GM21367 (cell line): ENCODE results near the gene EEFSEC.

Experiments
- ATAC-seq: cut with Tn5 transposase; IDR thresholded peaks from one replicate; pipeline ENCODE4 v1.9.1; 2021; ENCODE audit not compliant: unreplicated experiment

The EEFSEC gene

GRCh38 chr3:128421966-128422365 lies 268.7 kb downstream of the EEFSEC start:
- ATAC-seq: no peak

- no peak for ATAC-seq
Measured at GRCh38 chr3:128422762-128423524, 269.7 kb downstream of the EEFSEC start.

GRCh38 chr3:128423525-128424147 lies 270.4 kb downstream of the EEFSEC start:
- no peak for ATAC-seq

GRCh38 chr3:128424508-128425069 lies 271.3 kb downstream of the EEFSEC start:
- ATAC-seq: no peak

GRCh38 chr3:128425142-128425845 lies 272.0 kb downstream of the EEFSEC start:
- no peak for ATAC-seq

- ATAC-seq: no peak
Measured at GRCh38 chr3:128425846-128426127, 272.5 kb downstream of the EEFSEC start.

- no peak for ATAC-seq
Measured at GRCh38 chr3:128426128-128426921, 273.0 kb downstream of the EEFSEC start.

- ATAC-seq: no peak
Measured at GRCh38 chr3:128427175-128427857, 274.0 kb downstream of the EEFSEC start.

GRCh38 chr3:128427872-128428822 lies 274.9 kb downstream of the EEFSEC start:
- no peak for ATAC-seq

- ATAC-seq: no peak
Measured at GRCh38 chr3:128429275-128429674, 276.0 kb downstream of the EEFSEC start.

- ATAC-seq: no peak
Measured at GRCh38 chr3:128429751-128430150, 276.5 kb downstream of the EEFSEC start.

GRCh38 chr3:128430301-128430700 lies 277.0 kb downstream of the EEFSEC start:
- no peak for ATAC-seq

- no peak for ATAC-seq
Measured at GRCh38 chr3:128430731-128431130, 277.4 kb downstream of the EEFSEC start.

- ATAC-seq: no peak
Measured at GRCh38 chr3:128431803-128432300, 278.6 kb downstream of the EEFSEC start.

- no peak for ATAC-seq
Measured at GRCh38 chr3:128432301-128432970, 279.2 kb downstream of the EEFSEC start.

- ATAC-seq: no peak
Measured at GRCh38 chr3:128432971-128433836, 279.9 kb downstream of the EEFSEC start.

- no peak for ATAC-seq
Measured at GRCh38 chr3:128433837-128434165, 280.5 kb downstream of the EEFSEC start.

GRCh38 chr3:128434524-128434923 lies 281.2 kb downstream of the EEFSEC start:
- no peak for ATAC-seq
